ENCODE measurements around the gene SAFB.

SAFB gene

DNA sequence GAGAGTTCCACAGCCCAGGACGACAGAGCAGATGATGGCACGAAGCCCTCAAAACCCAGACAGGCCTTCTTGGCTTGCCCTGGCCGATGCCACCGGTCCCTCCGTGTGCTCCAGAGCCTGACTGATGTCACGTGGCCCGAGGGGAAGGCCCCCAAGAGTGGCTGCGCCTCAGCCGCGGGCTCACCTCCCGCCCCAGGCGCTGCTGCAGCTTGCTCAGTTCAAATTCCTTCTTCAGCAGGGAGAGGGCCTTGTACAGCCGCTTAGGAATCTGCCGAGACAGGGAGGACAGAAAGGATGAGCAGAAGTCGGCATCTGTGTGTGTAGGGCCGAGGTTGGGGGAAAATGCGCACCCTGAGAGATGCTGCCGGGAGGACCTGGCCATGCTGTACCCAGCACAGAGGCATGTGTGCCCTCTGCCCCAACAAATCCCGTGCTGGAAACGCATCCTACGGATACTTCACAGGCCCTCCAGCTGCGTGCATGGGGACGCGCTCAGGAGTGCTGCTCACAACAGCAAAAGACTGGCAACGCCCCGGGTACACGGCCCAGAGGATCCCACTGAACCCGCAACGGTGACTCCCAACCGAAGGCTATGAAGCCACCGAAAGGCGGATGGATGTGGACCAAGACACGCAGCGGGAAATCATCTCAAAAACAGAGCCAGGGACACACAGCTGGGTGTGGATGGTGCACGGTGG lies 84.1 kb downstream of the SAFB start:
- no peak overlapping the region for H3K9ac ChIP-seq (ENCODE audit: low read depth, low read length)

DNA sequence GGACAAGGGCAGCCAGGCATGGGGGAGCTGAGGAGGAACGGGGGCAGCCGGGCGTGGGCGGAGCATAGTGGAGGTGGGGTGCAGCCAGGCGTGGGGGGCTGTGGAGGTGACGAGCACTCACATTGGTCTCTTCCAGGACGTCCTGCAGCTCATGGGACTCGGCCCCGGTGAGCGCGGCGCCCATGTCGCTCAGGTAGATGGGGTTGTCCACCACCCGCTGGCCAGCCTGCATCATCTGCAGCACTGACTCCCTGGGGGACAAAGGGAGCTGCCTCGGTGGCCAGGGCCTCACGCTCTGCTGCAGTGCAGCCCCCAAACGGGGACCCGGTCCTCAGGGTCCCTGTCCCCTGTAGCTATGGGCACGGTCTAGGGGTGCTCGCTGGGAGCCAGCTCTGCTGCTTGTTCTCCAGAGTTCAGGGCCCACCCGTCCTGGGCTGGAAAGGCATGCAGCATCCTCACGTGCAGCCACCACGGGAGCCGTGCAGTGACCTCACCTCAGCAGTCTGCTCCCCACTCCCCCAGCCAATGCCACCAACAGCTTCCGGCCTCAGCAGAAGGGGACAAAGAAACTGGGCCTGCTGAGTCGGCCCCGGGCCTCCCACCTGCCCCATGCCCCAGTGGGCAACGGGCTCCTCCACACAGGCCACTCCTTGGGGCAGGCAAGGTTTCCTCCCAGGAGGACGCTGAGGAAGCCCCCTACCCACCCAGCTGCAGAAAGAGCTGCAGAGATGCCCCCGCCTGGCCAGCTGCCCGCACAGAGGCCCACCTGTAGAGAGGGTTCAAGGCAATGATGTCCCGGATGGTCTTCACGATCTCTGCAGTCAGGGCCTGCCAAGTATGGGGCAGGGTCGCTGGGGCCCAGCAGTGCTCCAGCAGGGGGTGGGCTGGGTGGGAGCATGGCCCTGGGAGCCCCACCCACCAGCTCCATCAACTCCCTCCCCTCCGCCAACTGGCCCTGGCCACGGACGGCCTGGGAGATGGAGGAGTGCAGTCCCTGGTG lies 85.0 kb downstream of the SAFB start:
- Histone ChIP-seq H3K9me3 (ENCODE audit: control insufficient read depth, insufficient read depth, low read length) (no peaks in the 10 kb centered on the region), H3K9ac (ENCODE audit: low read depth, low read length) (no peak overlapping the region), H3K36me3 (ENCODE audit: insufficient read depth, low read length) (peaks cover 31% of the 10 kb centered on the region), H3K4me1 (ENCODE audit: insufficient read depth, low read length) (no peaks in the 10 kb centered on the region)

More for the DNA sequence above, 84.1 kb downstream of the SAFB start:
- H3K4me1 ChIP-seq (ENCODE audit: insufficient read depth, low read length) = no peaks in the 10 kb centered on the region
- peaks cover 31% of the 10 kb centered on the region for H3K36me3 ChIP-seq (ENCODE audit: insufficient read depth, low read length)
- H3K9me3 ChIP-seq (ENCODE audit: control insufficient read depth, insufficient read depth, low read length) = no peaks in the 10 kb centered on the region

DNA sequence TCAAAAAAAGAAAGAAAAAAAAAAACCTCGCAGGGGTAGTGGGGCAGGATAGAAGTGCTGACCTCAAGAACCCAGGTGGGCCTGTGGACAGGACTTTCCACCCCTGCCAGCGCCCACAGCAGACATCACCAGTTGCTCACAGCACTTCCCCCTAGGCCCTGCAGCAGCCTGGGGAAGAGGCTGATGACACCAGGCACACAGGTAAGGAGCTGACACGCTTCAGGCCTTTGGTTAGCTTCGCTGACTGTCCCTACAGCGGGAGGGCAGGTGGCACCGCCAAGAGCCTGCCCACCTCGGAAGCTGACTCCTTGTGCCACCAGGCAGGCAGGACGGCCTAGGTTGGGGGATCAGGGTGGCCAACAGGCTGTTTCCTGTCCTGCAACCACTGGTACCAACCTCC lies 88.1 kb downstream of the SAFB start:
- Histone ChIP-seq H3K36me3 (ENCODE audit: insufficient read depth, low read length) (peaks cover 17% of the 10 kb centered on the region), H3K4me1 (ENCODE audit: insufficient read depth, low read length) (no peaks in the 10 kb centered on the region), H3K9me3 (ENCODE audit: control insufficient read depth, insufficient read depth, low read length) (no peaks in the 10 kb centered on the region), H3K9ac (ENCODE audit: low read depth, low read length) (no peak overlapping the region)

- H3K9ac ChIP-seq (ENCODE audit: low read depth, low read length) = no peak overlapping the region
- peaks cover 11% of the 10 kb centered on the region for H3K36me3 ChIP-seq (ENCODE audit: insufficient read depth, low read length)
- H3K9me3 ChIP-seq (ENCODE audit: control insufficient read depth, insufficient read depth, low read length) = no peaks in the 10 kb centered on the region
- H3K4me1 ChIP-seq (ENCODE audit: insufficient read depth, low read length) = no peaks in the 10 kb centered on the region
These were observed 88.9 kb downstream of the SAFB start for GRCh38 chr19:5711713-5712161.

GRCh38 chr19:5713228-5713627 lies 90.3 kb downstream of the SAFB start:
- no peaks in the 10 kb centered on the region for H3K9me3 ChIP-seq (ENCODE audit: control insufficient read depth, insufficient read depth, low read length)
- H3K4me1 ChIP-seq (ENCODE audit: insufficient read depth, low read length) = no peaks in the 10 kb centered on the region
- no peak overlapping the region for H3K9ac ChIP-seq (ENCODE audit: low read depth, low read length)
- H3K36me3 ChIP-seq (ENCODE audit: insufficient read depth, low read length) = peaks cover 8% of the 10 kb centered on the region

GRCh38 chr19:5714816-5715215 lies 91.9 kb downstream of the SAFB start:
- H3K9me3 ChIP-seq (ENCODE audit: control insufficient read depth, insufficient read depth, low read length) = no peaks in the 10 kb centered on the region
- H3K9ac ChIP-seq (ENCODE audit: low read depth, low read length) = no peak overlapping the region; the same call in 1 of the 2 replicates
- peaks cover 8% of the 10 kb centered on the region for H3K36me3 ChIP-seq (ENCODE audit: insufficient read depth, low read length)
- H3K4me1 ChIP-seq (ENCODE audit: insufficient read depth, low read length) = no peaks in the 10 kb centered on the region; the same call in 1 of the 2 replicates

DNA sequence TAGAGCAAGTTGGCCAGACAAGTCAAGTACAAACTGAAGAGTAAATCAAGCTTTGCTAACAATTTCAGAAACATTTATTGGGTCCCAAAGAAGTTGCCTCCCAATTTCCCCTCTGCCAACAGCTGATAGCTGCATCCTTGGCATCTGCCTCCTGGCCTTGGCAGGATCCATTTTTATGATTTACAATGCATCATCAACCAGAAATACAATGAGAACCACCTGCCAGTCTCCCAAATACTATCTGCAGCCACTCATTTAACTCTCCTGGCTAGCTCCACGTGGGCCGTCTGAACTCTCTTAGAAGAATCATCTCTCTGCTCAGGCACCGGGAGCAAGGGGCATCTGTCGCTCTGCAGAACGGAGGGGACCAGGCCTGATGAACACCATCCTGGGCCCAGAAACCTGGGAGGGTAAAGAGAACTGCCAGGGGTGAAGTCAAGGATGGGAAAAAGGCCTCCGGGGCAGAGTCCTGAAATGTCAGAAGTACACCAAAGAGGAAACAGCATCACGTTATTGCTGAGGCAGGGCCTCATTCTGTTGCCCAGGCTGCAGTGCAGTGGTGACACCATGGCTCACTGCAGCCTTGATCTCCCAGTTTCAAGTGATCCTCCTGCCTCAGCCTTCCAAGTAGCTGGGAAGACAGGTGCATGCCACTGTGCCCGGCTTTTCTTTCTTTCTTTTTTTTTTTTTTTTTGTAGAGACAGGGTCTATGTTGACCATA lies 94.5 kb downstream of the SAFB start:
- Histone ChIP-seq H3K4me1 (ENCODE audit: insufficient read depth, low read length) (no peaks in the 10 kb centered on the region; the same call in 1 of the 2 replicates), H3K9me3 (ENCODE audit: control insufficient read depth, insufficient read depth, low read length) (no peaks in the 10 kb centered on the region), H3K9ac (ENCODE audit: low read depth, low read length) (no peak overlapping the region), H3K36me3 (ENCODE audit: insufficient read depth, low read length) (peaks cover 3% of the 10 kb centered on the region; the same call in 1 of the 2 replicates)
